ENCODE results near the gene PPP2R2B. TPM values are rescaled to one million over a fixed set of nuclear protein-coding genes. Genes with fewer than 3 reads are reported as not detected.
A peak's percentile ranks its signal among the peaks of the same experiment; 100 is the strongest.

PPP2R2B gene
- total RNA-seq, 4 donors from 2014 or later: 1.2 to 2.9 (median 1.9) TPM

- H3K27me3 ChIP-seq: no peaks in the 10 kb centered on the region
- TF ChIP-seq, protein P1, sequence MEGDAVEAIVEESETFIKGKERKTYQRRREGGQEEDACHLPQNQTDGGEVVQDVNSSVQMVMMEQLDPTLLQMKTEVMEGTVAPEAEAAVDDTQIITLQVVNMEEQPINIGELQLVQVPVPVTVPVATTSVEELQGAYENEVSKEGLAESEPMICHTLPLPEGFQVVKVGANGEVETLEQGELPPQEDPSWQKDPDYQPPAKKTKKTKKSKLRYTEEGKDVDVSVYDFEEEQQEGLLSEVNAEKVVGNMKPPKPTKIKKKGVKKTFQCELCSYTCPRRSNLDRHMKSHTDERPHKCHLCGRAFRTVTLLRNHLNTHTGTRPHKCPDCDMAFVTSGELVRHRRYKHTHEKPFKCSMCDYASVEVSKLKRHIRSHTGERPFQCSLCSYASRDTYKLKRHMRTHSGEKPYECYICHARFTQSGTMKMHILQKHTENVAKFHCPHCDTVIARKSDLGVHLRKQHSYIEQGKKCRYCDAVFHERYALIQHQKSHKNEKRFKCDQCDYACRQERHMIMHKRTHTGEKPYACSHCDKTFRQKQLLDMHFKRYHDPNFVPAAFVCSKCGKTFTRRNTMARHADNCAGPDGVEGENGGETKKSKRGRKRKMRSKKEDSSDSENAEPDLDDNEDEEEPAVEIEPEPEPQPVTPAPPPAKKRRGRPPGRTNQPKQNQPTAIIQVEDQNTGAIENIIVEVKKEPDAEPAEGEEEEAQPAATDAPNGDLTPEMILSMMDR (IDR thresholded peaks at IDR 0.05): no peak
- no peak for TF ChIP-seq POLR2A (IDR thresholded peaks at IDR 0.05)
- H3K27ac ChIP-seq: no peak overlapping the region
- no peaks in the 10 kb centered on the region for H3K4me1 ChIP-seq
- no peak overlapping the region for H3K4me3 ChIP-seq
- H3K9me3 ChIP-seq: no peaks in the 10 kb centered on the region
- H3K36me3 ChIP-seq: no peaks in the 10 kb centered on the region
- DNase-seq: no peak
Measured at GRCh38 chr5:146756546-146756945, 122.0 kb downstream of the PPP2R2B start.

DNA sequence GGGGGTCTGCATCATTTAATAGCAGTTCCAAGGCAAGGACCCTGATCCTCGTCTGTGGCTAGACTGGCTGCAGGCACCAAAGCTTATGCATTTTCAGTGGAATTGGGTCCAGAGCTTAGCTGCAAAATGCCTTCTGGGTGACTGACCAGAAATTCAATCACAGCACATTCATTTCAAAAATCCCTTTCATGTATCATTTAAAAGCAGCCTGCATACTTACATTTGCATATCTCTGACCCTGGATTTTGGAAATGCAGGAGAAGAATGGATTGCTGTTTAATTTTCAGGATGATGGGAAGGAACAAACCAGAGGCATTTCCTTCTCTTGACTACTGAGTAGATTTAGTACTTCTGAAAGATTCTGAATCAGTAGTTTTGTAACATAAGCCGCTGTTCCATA lies 122.8 kb downstream of the PPP2R2B start:
- no peak overlapping the region for H3K27ac ChIP-seq
- no peaks in the 10 kb centered on the region for H3K4me1 ChIP-seq
- H3K9me3 ChIP-seq: no peaks in the 10 kb centered on the region
- H3K27me3 ChIP-seq: no peaks in the 10 kb centered on the region
- no peak overlapping the region for H3K4me3 ChIP-seq
- TF ChIP-seq POLR2A (IDR thresholded peaks at IDR 0.05): no peak
- TF ChIP-seq, protein P1 (IDR thresholded peaks at IDR 0.05): no peak
- DNase-seq: no peak
- no peaks in the 10 kb centered on the region for H3K36me3 ChIP-seq

DNA sequence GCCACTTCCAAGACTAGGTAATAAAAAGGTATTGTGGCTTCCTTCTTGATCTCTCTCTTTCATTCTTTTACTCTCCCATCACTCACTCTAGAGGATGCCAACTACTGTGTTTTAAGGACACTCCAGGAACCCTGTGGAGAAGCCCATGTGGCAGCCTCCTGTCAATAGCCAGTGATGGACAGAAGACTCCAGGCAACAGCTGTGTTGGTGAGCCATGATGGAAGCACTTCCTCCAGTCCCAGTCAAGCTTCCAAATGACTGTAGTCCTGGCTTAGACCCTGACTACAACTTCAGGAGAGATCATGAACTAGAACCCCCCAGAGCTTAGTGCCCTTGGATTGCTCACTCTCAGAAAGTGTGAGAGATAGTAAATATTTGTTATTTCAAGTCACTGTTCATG lies 123.9 kb downstream of the PPP2R2B start:
- Histone ChIP-seq H3K9me3 (no peaks in the 10 kb centered on the region), H3K4me3 (no peak overlapping the region), H3K27me3 (no peaks in the 10 kb centered on the region), H3K36me3 (no peaks in the 10 kb centered on the region), H3K4me1 (no peaks in the 10 kb centered on the region), H3K27ac (peak overlapping the region in 1 of 4 donors; percentile 55)
- DNase-seq: no peak
- TF ChIP-seq POLR2A (IDR thresholded peaks at IDR 0.05): no peak
- TF ChIP-seq, protein P1 (IDR thresholded peaks at IDR 0.05): no peak

- Histone ChIP-seq H3K27ac (peak overlapping the region in 2 of 4 donors; percentile 27 to 55), H3K9me3 (no peaks in the 10 kb centered on the region), H3K27me3 (no peaks in the 10 kb centered on the region), H3K36me3 (no peaks in the 10 kb centered on the region), H3K4me1 (no peaks in the 10 kb centered on the region), H3K4me3 (no peak overlapping the region)
- no peak for DNase-seq
- TF ChIP-seq POLR2A (IDR thresholded peaks at IDR 0.05): no peak
- TF ChIP-seq, protein P1 (IDR thresholded peaks at IDR 0.05): no peak
Measured at GRCh38 chr5:146753641-146754040, 124.9 kb downstream of the PPP2R2B start.

GRCh38 chr5:146751781-146752401 lies 126.7 kb downstream of the PPP2R2B start:
- DNase-seq: peak in 2 of 3 donors; percentile 44 to 76
- Histone ChIP-seq H3K36me3 (no peaks in the 10 kb centered on the region), H3K4me1 (no peaks in the 10 kb centered on the region), H3K4me3 (no peak overlapping the region), H3K9me3 (no peaks in the 10 kb centered on the region), H3K27me3 (no peaks in the 10 kb centered on the region), H3K27ac (peak overlapping the region in 2 of 4 donors; percentile 1 to 32)
- no peak for TF ChIP-seq POLR2A (IDR thresholded peaks at IDR 0.05)
- TF ChIP-seq, protein P1 (IDR thresholded peaks at IDR 0.05): no peak

All from Peyer's patch (tissue), 4 donors.